CD14-positive monocyte (primary cell): ENCODE measurements around the gene PLXNA4. TPM values are rescaled to one million over a fixed set of nuclear protein-coding genes. Genes with fewer than 3 reads are reported as not detected.

Experiments used
- DNase-seq, 3 donors: peaks; one replicate each; pipeline ENCODE4 v3.0.0-alpha.2; 2011 to 2022
- H2AFZ ChIP-seq: 2 replicates; pipeline ENCODE4 v1.6.0; 2012; ENCODE audit warnings: mild to moderate bottlenecking, low read depth, low read length, inconsistent platforms; ENCODE audit not compliant: insufficient read depth, poor library complexity, severe bottlenecking
- H3K27ac ChIP-seq, 2 donors: 1 replicate in 1 of 2; 2 replicates in 1 of 2; pipeline ENCODE4 v1.5.1; 2012 to 2013; ENCODE audit warnings: low read length in 2 of 2, control low read depth in 1 of 2, inconsistent platforms in 1 of 2, low read depth in 1 of 2, mild to moderate bottlenecking in 1 of 2
- H3K27me3 ChIP-seq, 2 donors: one replicate each; pipeline versions ENCODE4 v1.6.0 to v1.6.1; 2011 to 2013; ENCODE audit warnings: low read length in 2 of 2; ENCODE audit not compliant: control insufficient read depth in 2 of 2, insufficient read depth in 2 of 2
- H3K36me3 ChIP-seq, 2 donors: replicated peaks in 1 of 2; 1 replicate in 1 of 2; 2 replicates in 1 of 2; pipeline versions ENCODE4 v1.5.1 to v1.6.1; 2012 to 2013; ENCODE audit warnings: low read length in 2 of 2, control low read depth in 1 of 2, inconsistent platforms in 1 of 2, mild to moderate bottlenecking in 1 of 2; ENCODE audit not compliant: insufficient read depth in 2 of 2, control insufficient read depth in 1 of 2
- H3K4me1 ChIP-seq, 2 donors: 1 replicate in 1 of 2; 2 replicates in 1 of 2; pipeline versions ENCODE4 v1.5.1 to v1.6.1; 2012 to 2013; ENCODE audit warnings: low read length in 2 of 2, control low read depth in 1 of 2, inconsistent platforms in 1 of 2, mild to moderate bottlenecking in 1 of 2, moderate library complexity in 1 of 2; ENCODE audit not compliant: insufficient read depth in 2 of 2, control insufficient read depth in 1 of 2
- H3K4me2 ChIP-seq: replicated peaks from 2 replicates; pipeline ENCODE3; 2012; ENCODE audit warnings: low read length, moderate library complexity, mild to moderate bottlenecking; ENCODE audit not compliant: poor library complexity, severe bottlenecking; ENCODE audit errors: extremely low read depth
- H3K4me3 ChIP-seq, 3 experiments: fragments of 200-600 bp in 1 of 3; sonication (generic) in 1 of 3; replicated peaks in 1 of 3; 1 replicate in 2 of 3; 2 replicates in 1 of 3; pipeline ENCODE4 v1.5.1; 2011 to 2013; ENCODE audit warnings: low read length in 3 of 3, mild to moderate bottlenecking in 3 of 3, control low read depth in 2 of 3, low read depth in 2 of 3, inconsistent platforms in 1 of 3, moderate library complexity in 1 of 3
- H3K79me2 ChIP-seq: 2 replicates; pipeline ENCODE4 v1.6.0; 2012; ENCODE audit warnings: mild to moderate bottlenecking, control low read depth, inconsistent platforms, low read length, moderate library complexity; ENCODE audit not compliant: insufficient read depth
- H3K9ac ChIP-seq: 2 replicates; pipeline ENCODE4 v1.6.0; 2017; ENCODE audit warnings: low read length, mild to moderate bottlenecking; ENCODE audit not compliant: insufficient read depth, poor library complexity, severe bottlenecking
- H3K9me3 ChIP-seq, 2 donors: replicated peaks in 1 of 2; 1 replicate in 1 of 2; 2 replicates in 1 of 2; pipeline versions ENCODE4 v1.5.1 to v1.6.1; 2012 to 2013; ENCODE audit warnings: low read length in 2 of 2, control low read depth in 1 of 2; ENCODE audit not compliant: control insufficient read depth in 1 of 2, insufficient read depth in 1 of 2
- H4K20me1 ChIP-seq: 2 replicates; pipeline ENCODE4 v1.6.0; 2012; ENCODE audit warnings: mild to moderate bottlenecking, low read length, control low read depth, moderate library complexity; ENCODE audit not compliant: insufficient read depth
- H3K27ac Mint-ChIP-seq, 7 donors: one replicate each; pipeline ENCODE4 v1.8.0; 2020; ENCODE audit warnings: mild to moderate bottlenecking in 7 of 7, mixed read lengths in 7 of 7, moderate library complexity in 6 of 7, inconsistent platforms in 2 of 7
- H3K27me3 Mint-ChIP-seq, 3 donors: one replicate each; pipeline ENCODE4 v1.8.0; 2021 to 2022; ENCODE audit warnings: low read depth in 3 of 3, mild to moderate bottlenecking in 3 of 3, mixed read lengths in 3 of 3, moderate library complexity in 3 of 3, inconsistent platforms in 1 of 3
- H3K36me3 Mint-ChIP-seq, 2 donors: one replicate each; pipeline ENCODE4 v1.8.0; 2020; ENCODE audit warnings: mixed read lengths in 2 of 2, inconsistent platforms in 1 of 2, mild to moderate bottlenecking in 1 of 2
- H3K4me1 Mint-ChIP-seq: one replicate; pipeline ENCODE4 v1.8.0; 2020; ENCODE audit warnings: mild to moderate bottlenecking, mixed read lengths
- H3K4me3 Mint-ChIP-seq, 2 donors: one replicate each; pipeline ENCODE4 v1.8.0; 2020; ENCODE audit warnings: mild to moderate bottlenecking in 2 of 2, mixed read lengths in 2 of 2, moderate library complexity in 1 of 2
- H3K9me3 Mint-ChIP-seq, 7 donors: one replicate each; pipeline ENCODE4 v1.8.0; 2020 to 2022; ENCODE audit warnings: mixed read lengths in 7 of 7, mild to moderate bottlenecking in 6 of 7, moderate library complexity in 6 of 7, inconsistent platforms in 2 of 7
- WGBS: methylation state at CpG from one replicate; pipeline ENCODE4 v1.1.5; 2013; ENCODE audit warnings: missing lambda C conversion rate; ENCODE audit not compliant: insufficient coverage; 5-methylcytosine and 5-hydroxymethylcytosine counted together
- intact Hi-C, 2 donors: fragments of 100-400 bp; cut with micrococcal nuclease; formaldehyde crosslinking; loops; one replicate each; pipeline versions ENCODE4 v1.15.0 to v1.15.1; 2023
- polyA plus RNA-seq, 3 donors: library from polyadenylated mRNA; depleted of rRNA in 1 of 3; unstranded in 2 of 3; stranded (reverse) in 1 of 3; fragments of 300-500 nt in 2 of 3; fragments of >200 nt in 1 of 3; fragmentation: Illumina TruSeq in 2 of 3; gene quantifications; 1 replicate in 2 of 3; 2 replicates in 1 of 3; pipeline ENCODE4 v1.2.3, GENCODE V29; 2012 to 2021
- TF ChIP-seq, protein P1 (sequence below): fragments of 200-600 bp; IDR thresholded peaks from one replicate; pipeline ENCODE4 v1.8.0; 2022; ENCODE audit warnings: antibody characterized with exemption, mild to moderate bottlenecking

The PLXNA4 gene
- polyA plus RNA-seq, 3 donors = not detected

DNA sequence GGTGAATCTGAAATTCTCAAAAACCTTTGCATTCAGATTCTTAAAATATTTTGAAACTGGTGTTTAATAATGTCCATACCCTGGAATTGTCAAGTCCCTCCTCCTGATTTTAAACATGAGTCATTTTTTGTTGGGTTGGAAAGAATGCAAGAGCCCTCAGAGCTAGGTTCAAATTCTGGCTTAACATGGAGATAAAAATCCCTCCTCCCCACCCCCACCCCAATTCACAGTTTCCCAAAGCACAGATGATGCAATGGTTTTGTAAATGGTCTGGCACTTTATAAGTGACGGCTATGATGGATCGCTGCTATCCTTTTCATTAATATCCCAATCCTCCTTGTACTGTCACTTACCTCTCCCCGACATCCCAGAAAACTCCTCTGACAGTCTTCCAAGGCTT lies 332.8 kb downstream of the PLXNA4 start:
- no peaks in the 10 kb centered on the region for H4K20me1 ChIP-seq
- Mint-ChIP-seq H3K4me3 (no peak overlapping the region), H3K27me3 (peaks cover 0 to 2% (median 1%) of the 10 kb centered on the region in 3 donors), H3K4me1 (no peaks in the 10 kb centered on the region), H3K9me3 (peaks cover 0 to 5% (median 2%) of the 10 kb centered on the region in 7 donors), H3K36me3 (no peaks in the 10 kb centered on the region), H3K27ac (no peak overlapping the region)
- peaks cover 0 to 2% of the 10 kb centered on the region in 2 donors for H3K27me3 ChIP-seq
- DNase-seq = no peak
- no peak overlapping the region for H3K4me2 ChIP-seq
- no peaks in the 10 kb centered on the region for H3K79me2 ChIP-seq
- no peak overlapping the region for H3K9ac ChIP-seq
- 100% methylated on average over 3 of the region's 3 CpGs for WGBS
- H3K36me3 ChIP-seq = no peaks in the 10 kb centered on the region
- H3K4me1 ChIP-seq = no peaks in the 10 kb centered on the region
- TF ChIP-seq, protein P1, sequence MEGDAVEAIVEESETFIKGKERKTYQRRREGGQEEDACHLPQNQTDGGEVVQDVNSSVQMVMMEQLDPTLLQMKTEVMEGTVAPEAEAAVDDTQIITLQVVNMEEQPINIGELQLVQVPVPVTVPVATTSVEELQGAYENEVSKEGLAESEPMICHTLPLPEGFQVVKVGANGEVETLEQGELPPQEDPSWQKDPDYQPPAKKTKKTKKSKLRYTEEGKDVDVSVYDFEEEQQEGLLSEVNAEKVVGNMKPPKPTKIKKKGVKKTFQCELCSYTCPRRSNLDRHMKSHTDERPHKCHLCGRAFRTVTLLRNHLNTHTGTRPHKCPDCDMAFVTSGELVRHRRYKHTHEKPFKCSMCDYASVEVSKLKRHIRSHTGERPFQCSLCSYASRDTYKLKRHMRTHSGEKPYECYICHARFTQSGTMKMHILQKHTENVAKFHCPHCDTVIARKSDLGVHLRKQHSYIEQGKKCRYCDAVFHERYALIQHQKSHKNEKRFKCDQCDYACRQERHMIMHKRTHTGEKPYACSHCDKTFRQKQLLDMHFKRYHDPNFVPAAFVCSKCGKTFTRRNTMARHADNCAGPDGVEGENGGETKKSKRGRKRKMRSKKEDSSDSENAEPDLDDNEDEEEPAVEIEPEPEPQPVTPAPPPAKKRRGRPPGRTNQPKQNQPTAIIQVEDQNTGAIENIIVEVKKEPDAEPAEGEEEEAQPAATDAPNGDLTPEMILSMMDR = no peak
- H3K9me3 ChIP-seq = peaks cover 0 to 3% of the 10 kb centered on the region in 2 donors
- H3K4me3 ChIP-seq = no peak overlapping the region
- no peak overlapping the region for H2AFZ ChIP-seq
- intact Hi-C loops = no loop called here
- H3K27ac ChIP-seq = no peak overlapping the region

DNA sequence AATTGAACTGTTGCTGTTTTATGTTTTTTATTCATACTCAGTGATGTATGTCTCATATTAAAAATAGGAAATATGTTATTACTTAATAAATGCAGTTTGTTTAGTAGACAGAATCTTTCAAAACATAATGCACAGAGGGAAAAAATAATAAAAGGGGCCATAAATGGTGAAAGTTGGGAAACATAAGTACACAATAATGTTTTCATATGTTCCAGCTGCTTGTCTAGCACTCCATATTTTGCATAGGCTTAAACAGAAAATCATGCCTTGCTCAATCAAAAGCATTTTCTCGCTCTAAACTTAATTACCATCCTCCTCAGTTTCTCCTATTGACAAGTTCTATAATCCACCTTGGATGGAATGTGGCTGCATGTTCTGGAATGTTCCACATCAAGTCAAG lies 333.2 kb downstream of the PLXNA4 start:
- H3K27me3 ChIP-seq = peaks cover 0 to 2% of the 10 kb centered on the region in 2 donors
- H3K9me3 Mint-ChIP-seq = peaks cover 0 to 5% (median 2%) of the 10 kb centered on the region in 7 donors
- WGBS = no CpG with 5 or more reads among the region's 1 CpG
- no peak overlapping the region for H3K27ac Mint-ChIP-seq
- H3K36me3 Mint-ChIP-seq = no peaks in the 10 kb centered on the region
- H3K9me3 ChIP-seq = peaks cover 0 to 3% of the 10 kb centered on the region in 2 donors
- H3K4me2 ChIP-seq = no peak overlapping the region
- no peaks in the 10 kb centered on the region for H3K4me1 Mint-ChIP-seq
- DNase-seq = no peak
- TF ChIP-seq, protein P1 = no peak
- no peak overlapping the region for H3K4me3 ChIP-seq
- H3K9ac ChIP-seq = no peak overlapping the region
- H2AFZ ChIP-seq = no peak overlapping the region
- H3K4me1 ChIP-seq = no peaks in the 10 kb centered on the region
- intact Hi-C loops = no loop called here
- peaks cover 0 to 2% (median 0%) of the 10 kb centered on the region in 3 donors for H3K27me3 Mint-ChIP-seq
- no peak overlapping the region for H3K4me3 Mint-ChIP-seq
- no peaks in the 10 kb centered on the region for H3K36me3 ChIP-seq
- no peaks in the 10 kb centered on the region for H3K79me2 ChIP-seq
- H4K20me1 ChIP-seq = no peaks in the 10 kb centered on the region
- H3K27ac ChIP-seq = no peak overlapping the region
